Measurements from ENCODE around the gene C20orf144. TPM values are rescaled to one million over a fixed set of nuclear protein-coding genes. Genes with fewer than 3 reads are reported as not detected.

Gene C20orf144
- total and polyA plus RNA-seq, 11 donors, result 0.13 to 0.50 (median 0.15) TPM; not detected in 8

DNA sequence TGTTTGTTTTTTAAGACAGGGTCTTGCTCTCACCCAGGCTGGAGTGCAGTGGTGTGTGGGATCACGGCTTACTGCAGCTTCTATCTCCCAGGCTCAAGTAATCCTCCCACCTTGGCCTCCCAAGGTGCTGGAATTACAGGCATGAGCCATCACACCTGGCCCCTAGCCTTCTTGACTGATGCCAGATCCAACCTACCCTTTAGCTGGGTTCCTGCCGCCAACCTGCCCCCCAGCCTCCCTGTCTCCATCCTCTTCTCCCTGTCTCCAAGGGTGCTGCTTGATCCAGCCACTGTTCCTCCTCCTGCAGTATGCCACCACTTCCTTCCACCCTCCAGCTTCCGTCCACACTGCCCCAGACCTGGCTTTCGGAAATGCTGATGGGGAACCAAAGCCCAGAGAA, 3.2 kb upstream of the C20orf144 start:
- Histone ChIP-seq H3K27ac (no peak overlapping the region), H3K4me3 (no peak overlapping the region), H3K4me1 (peaks cover 0 to 22% (median 10%) of the 10 kb centered on the region in 12 donors), H3K27me3 (no peaks in the 10 kb centered on the region), H3K9me3 (no peaks in the 10 kb centered on the region), H3K36me3 (peaks cover 0 to 37% (median 17%) of the 10 kb centered on the region in 9 donors)
- DNase-seq (no peak), ATAC-seq (no peak)
- WGBS, 4 donors, result 92 to 97% (median 95%) methylated on average over 4 of the region's 4 CpGs
- intact Hi-C loops (cut with DNase I), result no loop called here
- TF ChIP-seq POLR2A (IDR thresholded peaks at IDR 0.05), result no peak
- TF ChIP-seq, protein P1, sequence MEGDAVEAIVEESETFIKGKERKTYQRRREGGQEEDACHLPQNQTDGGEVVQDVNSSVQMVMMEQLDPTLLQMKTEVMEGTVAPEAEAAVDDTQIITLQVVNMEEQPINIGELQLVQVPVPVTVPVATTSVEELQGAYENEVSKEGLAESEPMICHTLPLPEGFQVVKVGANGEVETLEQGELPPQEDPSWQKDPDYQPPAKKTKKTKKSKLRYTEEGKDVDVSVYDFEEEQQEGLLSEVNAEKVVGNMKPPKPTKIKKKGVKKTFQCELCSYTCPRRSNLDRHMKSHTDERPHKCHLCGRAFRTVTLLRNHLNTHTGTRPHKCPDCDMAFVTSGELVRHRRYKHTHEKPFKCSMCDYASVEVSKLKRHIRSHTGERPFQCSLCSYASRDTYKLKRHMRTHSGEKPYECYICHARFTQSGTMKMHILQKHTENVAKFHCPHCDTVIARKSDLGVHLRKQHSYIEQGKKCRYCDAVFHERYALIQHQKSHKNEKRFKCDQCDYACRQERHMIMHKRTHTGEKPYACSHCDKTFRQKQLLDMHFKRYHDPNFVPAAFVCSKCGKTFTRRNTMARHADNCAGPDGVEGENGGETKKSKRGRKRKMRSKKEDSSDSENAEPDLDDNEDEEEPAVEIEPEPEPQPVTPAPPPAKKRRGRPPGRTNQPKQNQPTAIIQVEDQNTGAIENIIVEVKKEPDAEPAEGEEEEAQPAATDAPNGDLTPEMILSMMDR (IDR thresholded peaks at IDR 0.05), result no peak

DNA sequence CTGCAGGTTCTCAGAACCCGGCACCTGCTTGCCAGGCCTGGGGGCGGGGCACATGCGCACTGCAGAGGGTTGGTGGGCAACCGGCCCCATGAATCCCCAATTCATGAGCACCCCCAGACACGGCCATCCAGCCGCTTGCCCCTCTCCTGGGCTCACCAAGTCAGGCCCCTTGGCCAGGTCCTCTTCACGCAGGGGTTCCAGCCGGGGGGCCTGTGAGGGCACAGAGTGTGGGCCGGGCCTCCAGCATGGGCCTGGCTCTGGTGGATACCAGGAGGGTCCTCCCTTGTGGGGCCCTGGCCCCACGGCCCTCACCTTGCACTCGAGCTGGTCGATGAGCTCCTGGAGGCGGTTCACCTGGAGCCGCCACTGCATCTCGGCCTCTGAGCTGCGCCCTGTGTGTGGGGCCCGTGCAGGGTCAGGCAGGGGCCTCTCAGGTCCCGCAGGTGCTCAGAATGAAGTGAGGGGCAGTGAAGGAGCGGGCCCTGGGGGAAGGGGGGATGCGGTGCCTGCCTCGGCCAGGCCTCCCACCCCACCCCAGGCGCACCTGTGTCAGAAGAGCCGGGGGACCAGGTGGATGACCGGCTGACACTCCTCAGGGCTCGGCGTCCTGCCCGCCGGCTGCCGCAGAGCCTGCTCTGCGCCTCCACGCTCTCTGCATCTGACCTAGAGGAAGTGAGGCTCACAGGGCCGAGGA, 2.6 kb upstream of the C20orf144 start:
- no peaks in the 10 kb centered on the region for H3K27me3 ChIP-seq
- WGBS, 4 donors, result 95 to 97% (median 96%) methylated on average over 22 to 32 of the region's 32 CpGs
- H3K27ac ChIP-seq, result no peak overlapping the region
- no peak overlapping the region for H3K4me3 ChIP-seq
- ATAC-seq (no peak), DNase-seq (no peak)
- H3K4me1 ChIP-seq, result peaks cover 0 to 22% (median 14%) of the 10 kb centered on the region in 12 donors
- intact Hi-C loops (cut with DNase I), result loop anchor here in 1 of 10 donors (5.0 kb wide), 1 partner anchor 257 kb away; the partner anchor contains the start of gene CDK5RAP1
- peaks cover 0 to 37% (median 17%) of the 10 kb centered on the region in 9 donors for H3K36me3 ChIP-seq
- no peaks in the 10 kb centered on the region for H3K9me3 ChIP-seq
- no peak for TF ChIP-seq POLR2A (IDR thresholded peaks at IDR 0.05)
- TF ChIP-seq, protein P1 (IDR thresholded peaks at IDR 0.05), result no peak

DNA sequence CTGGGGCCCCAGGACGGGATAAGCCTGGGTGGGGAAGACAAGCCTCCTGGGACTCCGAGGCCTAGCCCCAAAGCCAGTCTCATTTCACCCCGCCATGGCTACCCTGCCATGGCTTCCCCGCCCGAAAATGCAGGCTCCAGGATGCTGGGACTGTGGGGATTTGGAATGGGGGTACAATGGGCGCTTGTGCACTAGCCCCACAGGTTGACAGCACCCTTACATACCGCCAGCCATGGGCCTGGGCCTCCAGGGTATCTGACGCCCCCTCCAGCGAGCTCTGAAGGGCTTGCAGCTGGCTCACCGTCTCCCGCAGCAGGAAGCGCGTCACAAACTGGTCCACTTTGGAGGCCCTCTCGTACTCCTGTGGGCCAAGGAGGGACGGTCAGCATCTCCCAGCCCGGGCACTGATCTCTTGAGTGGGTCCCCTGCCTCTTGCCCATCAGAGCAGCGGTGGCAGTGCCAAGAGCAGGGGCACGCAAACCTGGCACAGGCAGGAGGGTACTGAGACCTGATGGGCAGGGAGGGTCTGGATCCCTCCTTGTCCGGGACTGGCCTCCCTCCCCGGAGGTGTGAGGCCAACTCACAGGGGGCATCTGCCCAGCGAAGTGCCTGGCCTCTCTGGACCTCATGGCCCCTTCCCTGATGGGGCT, 2.0 kb upstream of the C20orf144 start:
- intact Hi-C loops (cut with DNase I), result loop anchor here in 1 of 10 donors (5.0 kb wide), 1 partner anchor 258 kb away; the partner anchor contains the start of gene CDK5RAP1
- Histone ChIP-seq H3K4me3 (no peak overlapping the region), H3K27me3 (no peaks in the 10 kb centered on the region), H3K27ac (no peak overlapping the region), H3K36me3 (peaks cover 0 to 37% (median 17%) of the 10 kb centered on the region in 9 donors), H3K4me1 (peaks cover 0 to 24% (median 15%) of the 10 kb centered on the region in 12 donors), H3K9me3 (no peaks in the 10 kb centered on the region)
- TF ChIP-seq, protein P1 (IDR thresholded peaks at IDR 0.05), result no peak
- no peak for TF ChIP-seq POLR2A (IDR thresholded peaks at IDR 0.05)
- WGBS, 4 donors, result 92 to 97% (median 93%) methylated on average over 9 to 21 of the region's 21 CpGs
- ATAC-seq (no peak), DNase-seq (no peak)

DNA sequence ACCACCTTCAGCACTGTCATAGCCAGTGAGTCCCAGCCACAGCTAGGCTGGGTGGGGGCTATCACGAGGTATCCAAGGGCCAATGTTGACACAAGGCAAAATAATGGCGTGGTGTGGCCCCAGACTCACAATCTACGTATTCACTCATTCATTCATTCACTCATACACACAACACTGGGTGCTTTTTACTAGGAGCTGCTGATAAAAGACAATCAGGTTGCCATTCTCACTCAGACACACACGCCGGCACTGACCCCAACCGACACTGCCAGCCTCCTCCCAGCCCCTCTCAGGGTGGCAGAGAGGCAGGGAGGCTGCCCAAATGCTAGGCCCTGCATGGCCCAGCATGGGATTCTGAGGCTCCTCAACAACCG, 1.5 kb upstream of the C20orf144 start:
- Histone ChIP-seq H3K9me3 (no peaks in the 10 kb centered on the region), H3K4me1 (peaks cover 0 to 24% (median 15%) of the 10 kb centered on the region in 12 donors), H3K27ac (no peak overlapping the region), H3K27me3 (no peaks in the 10 kb centered on the region), H3K4me3 (no peak overlapping the region), H3K36me3 (peaks cover 0 to 37% (median 17%) of the 10 kb centered on the region in 9 donors)
- ATAC-seq (no peak), DNase-seq (no peak)
- intact Hi-C loops (cut with DNase I), result loop anchor here in 1 of 10 donors (5.0 kb wide), 1 partner anchor 258 kb away; the partner anchor contains the start of gene CDK5RAP1
- WGBS, 4 donors, result 89 to 96% (median 94%) methylated on average over 7 of the region's 7 CpGs
- TF ChIP-seq POLR2A (IDR thresholded peaks at IDR 0.05), result no peak
- TF ChIP-seq, protein P1 (IDR thresholded peaks at IDR 0.05), result no peak
